ENCODE results near the gene CARD10.
"Not testable (repeated sequence)": the region's sequence is repeated elsewhere in the genome, so short reads cannot be mapped to it uniquely, and the experiment has no call there.

DNA sequence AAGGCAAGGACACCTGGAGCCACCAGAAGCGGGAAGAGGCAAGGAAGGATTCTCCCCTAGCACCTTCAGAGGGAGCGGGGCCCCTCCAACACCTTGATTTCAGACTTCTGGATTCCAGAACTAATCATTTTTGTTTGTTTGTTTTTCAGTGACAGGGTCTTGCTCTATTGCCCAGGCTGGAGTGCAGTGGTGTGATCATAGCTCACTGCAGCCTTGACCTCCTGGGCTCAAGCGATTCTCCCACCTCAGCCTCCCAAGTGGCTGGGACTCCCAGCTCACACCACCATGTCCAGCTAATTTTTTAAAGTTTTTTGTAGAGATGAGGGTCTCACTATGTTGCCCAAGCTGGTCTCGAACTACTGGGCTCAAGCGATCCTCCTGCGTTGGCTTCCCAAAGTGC lies 20.6 kb upstream of the CARD10 start:
- TF ChIP-seq, protein P1, sequence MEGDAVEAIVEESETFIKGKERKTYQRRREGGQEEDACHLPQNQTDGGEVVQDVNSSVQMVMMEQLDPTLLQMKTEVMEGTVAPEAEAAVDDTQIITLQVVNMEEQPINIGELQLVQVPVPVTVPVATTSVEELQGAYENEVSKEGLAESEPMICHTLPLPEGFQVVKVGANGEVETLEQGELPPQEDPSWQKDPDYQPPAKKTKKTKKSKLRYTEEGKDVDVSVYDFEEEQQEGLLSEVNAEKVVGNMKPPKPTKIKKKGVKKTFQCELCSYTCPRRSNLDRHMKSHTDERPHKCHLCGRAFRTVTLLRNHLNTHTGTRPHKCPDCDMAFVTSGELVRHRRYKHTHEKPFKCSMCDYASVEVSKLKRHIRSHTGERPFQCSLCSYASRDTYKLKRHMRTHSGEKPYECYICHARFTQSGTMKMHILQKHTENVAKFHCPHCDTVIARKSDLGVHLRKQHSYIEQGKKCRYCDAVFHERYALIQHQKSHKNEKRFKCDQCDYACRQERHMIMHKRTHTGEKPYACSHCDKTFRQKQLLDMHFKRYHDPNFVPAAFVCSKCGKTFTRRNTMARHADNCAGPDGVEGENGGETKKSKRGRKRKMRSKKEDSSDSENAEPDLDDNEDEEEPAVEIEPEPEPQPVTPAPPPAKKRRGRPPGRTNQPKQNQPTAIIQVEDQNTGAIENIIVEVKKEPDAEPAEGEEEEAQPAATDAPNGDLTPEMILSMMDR (IDR thresholded peaks at IDR 0.05; ENCODE audit: poor library complexity, severe bottlenecking), result not testable (repeated sequence)
- TF ChIP-seq EP300 (conservative IDR thresholded peaks at IDR 0.05; ENCODE audit: poor library complexity, severe bottlenecking); POLR2AphosphoS5 (IDR thresholded peaks at IDR 0.05); TAF1 (IDR thresholded peaks at IDR 0.05; ENCODE audit: low read depth); REST (IDR thresholded peaks at IDR 0.05; ENCODE audit: borderline replicate concordance); EZH2 (IDR thresholded peaks at IDR 0.05; ENCODE audit: borderline replicate concordance, insufficient read depth, low read length, poor library complexity, severe bottlenecking); MXI1 (conservative IDR thresholded peaks at IDR 0.05; ENCODE audit: poor library complexity, severe bottlenecking); SMC3 (conservative IDR thresholded peaks at IDR 0.05; ENCODE audit: poor library complexity); RAD21 (conservative IDR thresholded peaks at IDR 0.05): not testable (repeated sequence)
